Daoy (cell line): ENCODE results near the gene TSR2. TPM values are rescaled to one million over a fixed set of nuclear protein-coding genes. Genes with fewer than 3 reads are reported as not detected.
A peak's percentile ranks its signal among the peaks of the same experiment; 100 is the strongest.
"Not testable (repeated sequence)": the region's sequence is repeated elsewhere in the genome, so short reads cannot be mapped to it uniquely, and the experiment has no call there.

Experiments used
- DNase-seq: peaks from one replicate; pipeline ENCODE4 v3.0.0-alpha.2; 2015; ENCODE audit warnings: low read depth
- total RNA-seq: library from RNA; depleted of rRNA; stranded (reverse); fragments of >200 nt; shearing (Covaris generic); gene quantifications from 2 replicates; pipeline ENCODE4 v1.2.3, GENCODE V29; 2014; rRNA removed

TSR2 gene
- total RNA-seq, 1 experiment from 2014 or later: 16.4 TPM

DNA sequence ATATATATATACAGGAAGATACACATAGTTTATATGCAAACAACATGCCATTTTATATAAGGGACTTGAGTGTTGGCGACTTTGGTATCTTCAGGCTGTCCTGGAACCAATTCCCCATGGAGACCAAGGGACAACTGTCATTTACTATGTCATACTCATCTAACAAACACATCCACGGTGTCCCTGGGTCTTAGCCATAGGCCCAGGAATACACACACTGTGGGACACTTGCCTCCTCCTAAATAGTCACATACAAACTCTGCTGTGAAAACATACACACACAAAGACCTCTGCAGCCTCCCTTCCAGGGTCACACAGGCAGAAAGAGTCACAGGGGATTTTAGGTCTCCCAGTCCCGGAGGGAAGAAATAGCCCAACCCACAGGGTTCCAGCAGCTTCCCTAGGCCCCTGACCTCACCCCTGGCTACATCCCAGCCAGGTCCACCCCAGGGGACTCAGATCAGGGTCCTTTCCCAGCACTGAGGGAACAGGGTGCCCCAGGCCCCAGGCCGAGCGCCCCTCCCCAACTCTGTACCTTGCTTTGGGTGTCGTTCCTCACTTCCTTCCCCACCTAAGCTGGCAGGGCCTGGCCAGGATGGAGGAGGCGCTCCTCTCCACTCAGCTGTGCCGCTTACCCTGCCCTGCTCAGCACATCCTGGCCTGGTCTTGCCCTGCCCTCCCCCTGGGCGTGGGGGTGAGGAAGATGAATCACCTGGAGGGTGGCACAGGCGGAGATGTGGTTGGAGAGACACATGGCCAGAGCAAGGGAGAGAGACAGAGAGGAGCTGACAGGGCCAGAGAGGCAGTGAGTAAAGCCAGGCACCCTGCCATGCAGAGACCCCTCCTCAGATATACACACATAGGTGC lies 34.0 kb downstream of the TSR2 start:
- DNase-seq: peak; percentile 54

GRCh38 chrX:54479136-54480111 lies 39.2 kb downstream of the TSR2 start:
- DNase-seq: no peak

DNA sequence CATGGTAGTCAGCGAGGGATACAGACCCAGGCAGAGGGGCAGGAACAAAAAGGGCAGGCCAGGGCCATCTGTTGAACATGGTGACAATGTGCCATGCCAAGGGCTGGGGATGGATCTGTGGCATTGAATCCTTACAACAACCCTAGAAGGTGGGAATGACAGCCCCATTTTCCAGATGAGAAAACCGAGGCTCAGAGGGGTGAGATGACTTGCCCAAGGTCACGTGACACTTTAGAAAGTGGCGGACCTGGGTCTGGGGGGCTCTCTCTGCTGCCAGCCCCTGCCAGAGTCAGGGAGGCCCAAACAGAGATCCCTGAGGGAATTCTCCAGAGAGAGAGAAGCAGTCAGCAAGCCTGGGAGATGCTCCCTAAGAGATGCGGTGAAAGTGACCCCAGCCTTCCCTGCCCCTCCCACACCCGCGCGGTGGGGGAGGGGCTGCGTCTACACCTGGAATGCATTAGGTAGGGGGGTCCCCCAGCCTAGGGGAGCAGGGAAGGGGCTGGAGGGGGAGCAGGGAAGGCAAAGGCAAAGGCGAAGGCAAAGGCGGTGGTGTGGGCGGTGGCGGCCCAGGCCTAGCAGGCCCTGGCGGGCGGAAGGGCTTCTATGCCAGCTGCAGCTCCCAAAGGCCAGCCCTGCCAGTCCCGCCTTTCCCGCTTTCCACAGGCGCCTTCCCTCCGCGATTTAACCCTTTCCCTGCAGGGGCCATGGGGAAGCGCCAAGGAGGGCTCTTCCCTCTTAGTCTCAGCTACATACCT lies 42.8 kb downstream of the TSR2 start:
- DNase-seq: no peak

- DNase-seq: no peak
These were observed 43.7 kb downstream of the TSR2 start for GRCh38 chrX:54483946-54484345.

GRCh38 chrX:54484666-54485065 lies 44.5 kb downstream of the TSR2 start:
- DNase-seq: no peak

- DNase-seq: not testable (repeated sequence)
These were observed 49.6 kb downstream of the TSR2 start for GRCh38 chrX:54489819-54490218.

- DNase-seq: peak; percentile 69
These were observed 52.1 kb downstream of the TSR2 start for GRCh38 chrX:54492340-54492739.

DNA sequence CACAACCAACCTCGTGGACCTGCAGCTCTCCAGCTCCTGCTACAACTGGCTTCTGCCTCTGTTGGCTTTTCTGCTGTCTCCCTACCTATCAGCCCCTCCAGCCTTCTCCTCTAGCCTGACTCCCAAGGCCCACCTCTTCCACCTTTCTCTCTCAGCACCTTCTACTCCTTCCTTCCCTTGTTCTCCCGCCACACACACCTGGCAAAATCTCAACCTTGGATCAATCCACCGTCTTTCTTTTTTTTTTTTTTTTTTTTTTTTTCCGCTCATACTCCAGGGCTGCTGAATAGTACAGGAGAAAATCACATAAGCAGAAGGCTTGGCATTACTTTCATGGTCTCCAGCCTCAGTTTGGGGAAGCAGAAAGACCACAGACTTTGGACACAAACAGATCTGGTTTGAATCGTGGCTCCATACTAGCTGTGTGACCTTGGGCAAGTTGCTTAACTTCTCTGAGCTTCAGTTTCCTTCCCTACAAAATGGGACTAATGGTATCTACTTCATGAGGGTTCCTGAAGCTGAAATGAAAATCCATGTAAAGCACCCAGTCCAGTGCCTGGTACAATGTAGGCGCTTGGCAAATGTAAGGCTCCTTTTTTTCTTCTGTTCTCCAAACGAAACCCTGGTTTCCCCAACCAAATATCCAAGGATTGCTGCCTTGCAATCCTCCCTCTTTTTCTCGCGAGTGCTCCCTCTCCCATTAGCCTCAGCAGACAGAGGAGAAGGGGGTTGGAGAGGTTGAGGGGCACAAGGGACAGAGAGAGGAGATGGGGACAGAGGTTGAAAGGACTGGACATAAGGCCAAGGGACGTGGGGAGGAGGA lies 54.2 kb downstream of the TSR2 start:
- DNase-seq: no peak

Other genes starting within 250 kb of the TSR2 start
- 3.6 and 4.0 TPM in 2 replicates for gene WNK3, start 82.4 kb upstream of the TSR2 start, total RNA-seq
- gene FGD1, start 55.8 kb downstream of the TSR2 start, total RNA-seq: 1.2 and 2.5 TPM in 2 replicates
- gene GNL3L, start 89.8 kb downstream of the TSR2 start, total RNA-seq: 36.6 and 47.8 TPM in 2 replicates